WERI-Rb-1 (cell line): ENCODE data around the gene CTNNA1.
"Not testable (repeated sequence)": the region's sequence is repeated elsewhere in the genome, so short reads cannot be mapped to it uniquely, and the experiment has no call there.

Source experiments
- DNase-seq: peaks from one replicate; pipeline ENCODE4 v3.0.0-alpha.2; 2020
- H3K27ac ChIP-seq: fragments of 250-450 bp; sonication (Bioruptor Pico); 2 replicates; pipeline ENCODE4 v1.5.1; 2020; ENCODE audit warnings: mild to moderate bottlenecking, moderate library complexity
- H3K27me3 ChIP-seq: fragments of 250-450 bp; sonication (Bioruptor Pico); 2 replicates; pipeline ENCODE4 v1.5.1; 2021; ENCODE audit warnings: mild to moderate bottlenecking, low read depth, moderate library complexity; ENCODE audit not compliant: insufficient read depth, severe bottlenecking
- H3K36me3 ChIP-seq: fragments of 250-450 bp; sonication (Bioruptor Pico); 2 replicates; pipeline ENCODE4 v1.5.1; 2020; ENCODE audit warnings: mild to moderate bottlenecking, moderate library complexity
- H3K4me3 ChIP-seq: 2 replicates; pipeline ENCODE4 v1.5.1; 2011; ENCODE audit warnings: low read depth, mild to moderate bottlenecking, control low read depth, low read length
- H3K9me3 ChIP-seq: fragments of 250-450 bp; sonication (Bioruptor Pico); 2 replicates; pipeline ENCODE4 v1.5.1; 2021; ENCODE audit warnings: mild to moderate bottlenecking, moderate library complexity; ENCODE audit not compliant: severe bottlenecking
- CTCF ChIP-seq: IDR thresholded peaks from 2 replicates; pipeline ENCODE4 v1.5.1; 2011; ENCODE audit warnings: low read depth, mild to moderate bottlenecking, control low read depth, inconsistent platforms, low read length

The CTNNA1 gene

GRCh38 chr5:138725818-138726416, 27.3 kb upstream of the CTNNA1 start:
- Histone ChIP-seq H3K4me3 (no peak overlapping the region), H3K36me3 (no peaks in the 10 kb centered on the region), H3K27ac (no peak overlapping the region), H3K9me3 (no peaks in the 10 kb centered on the region), H3K27me3 (no peaks in the 10 kb centered on the region)
- DNase-seq = no peak
- TF ChIP-seq CTCF = no peak

- no peak for TF ChIP-seq CTCF
- Histone ChIP-seq H3K4me3 (no peak overlapping the region), H3K27ac (no peak overlapping the region), H3K9me3 (no peaks in the 10 kb centered on the region), H3K36me3 (no peaks in the 10 kb centered on the region), H3K27me3 (no peaks in the 10 kb centered on the region)
- DNase-seq = no peak
These were observed 26.4 kb upstream of the CTNNA1 start for GRCh38 chr5:138726848-138727247.

- H3K4me3 ChIP-seq, H3K27ac ChIP-seq, H3K27me3 ChIP-seq, H3K36me3 ChIP-seq, DNase-seq, H3K9me3 ChIP-seq: not testable (repeated sequence)
These were observed 22.7 kb upstream of the CTNNA1 start for GRCh38 chr5:138730496-138730895.

- DNase-seq = no peak
- H3K27ac ChIP-seq = no peak overlapping the region
- H3K27me3 ChIP-seq = no peaks in the 10 kb centered on the region
- no peak overlapping the region for H3K4me3 ChIP-seq
- H3K36me3 ChIP-seq = no peaks in the 10 kb centered on the region
- no peaks in the 10 kb centered on the region for H3K9me3 ChIP-seq
- TF ChIP-seq CTCF = no peak
These were observed 20.8 kb upstream of the CTNNA1 start for GRCh38 chr5:138732466-138732865.

GRCh38 chr5:138732933-138733332, 20.3 kb upstream of the CTNNA1 start:
- H3K27me3 ChIP-seq = no peaks in the 10 kb centered on the region
- no peak for TF ChIP-seq CTCF
- DNase-seq = no peak
- H3K9me3 ChIP-seq = no peaks in the 10 kb centered on the region
- H3K4me3 ChIP-seq = no peak overlapping the region
- H3K27ac ChIP-seq = no peak overlapping the region
- H3K36me3 ChIP-seq = no peaks in the 10 kb centered on the region

GRCh38 chr5:138733509-138733908, 19.7 kb upstream of the CTNNA1 start:
- no peak for TF ChIP-seq CTCF
- no peak for DNase-seq

More at GRCh38 chr5:138733509-138733908, 19.7 kb upstream of the CTNNA1 start:
- Histone ChIP-seq H3K27ac (no peak overlapping the region), H3K27me3 (no peaks in the 10 kb centered on the region), H3K36me3 (no peaks in the 10 kb centered on the region), H3K4me3 (no peak overlapping the region), H3K9me3 (no peaks in the 10 kb centered on the region)
